EH (cell line): ENCODE measurements around the gene CYTH2.
"Not testable (repeated sequence)": the region's sequence is repeated elsewhere in the genome, so short reads cannot be mapped to it uniquely, and the experiment has no call there.

Experiments
- DNase-seq: peaks from one replicate; pipeline ENCODE4 v3.0.0-alpha.2; 2015; ENCODE audit warnings: low read depth

Gene CYTH2

DNA sequence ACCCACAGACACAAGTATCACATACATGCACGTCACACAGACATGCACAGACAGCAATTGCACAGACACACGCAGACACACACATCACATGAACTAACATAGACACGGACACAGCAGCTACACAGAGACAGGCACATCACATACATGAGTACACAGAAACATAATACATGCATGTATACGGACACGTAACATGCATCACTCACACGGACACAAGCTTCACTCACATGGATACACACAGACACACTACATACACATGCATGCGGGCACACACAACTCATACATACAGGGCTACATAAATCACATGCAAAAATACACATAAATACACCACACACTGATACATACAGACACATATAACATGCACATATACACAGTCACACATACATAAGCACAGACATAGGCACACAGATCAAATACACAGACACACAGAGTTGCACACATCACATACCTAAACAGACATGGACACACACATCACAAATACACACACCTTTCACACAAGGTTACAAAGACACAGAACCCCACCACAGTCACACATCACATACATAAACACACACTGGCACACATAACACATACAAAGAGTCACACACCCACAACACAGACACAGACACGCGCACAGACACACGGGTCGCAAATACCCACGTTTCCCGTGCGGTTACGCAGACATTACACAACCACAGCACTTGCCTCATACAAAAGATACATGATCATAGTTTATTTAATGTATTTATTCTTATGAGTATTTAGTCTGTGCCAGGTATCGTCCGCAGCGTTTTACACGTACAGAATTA lies 43.5 kb downstream of the CYTH2 start:
- DNase-seq: no peak

DNA sequence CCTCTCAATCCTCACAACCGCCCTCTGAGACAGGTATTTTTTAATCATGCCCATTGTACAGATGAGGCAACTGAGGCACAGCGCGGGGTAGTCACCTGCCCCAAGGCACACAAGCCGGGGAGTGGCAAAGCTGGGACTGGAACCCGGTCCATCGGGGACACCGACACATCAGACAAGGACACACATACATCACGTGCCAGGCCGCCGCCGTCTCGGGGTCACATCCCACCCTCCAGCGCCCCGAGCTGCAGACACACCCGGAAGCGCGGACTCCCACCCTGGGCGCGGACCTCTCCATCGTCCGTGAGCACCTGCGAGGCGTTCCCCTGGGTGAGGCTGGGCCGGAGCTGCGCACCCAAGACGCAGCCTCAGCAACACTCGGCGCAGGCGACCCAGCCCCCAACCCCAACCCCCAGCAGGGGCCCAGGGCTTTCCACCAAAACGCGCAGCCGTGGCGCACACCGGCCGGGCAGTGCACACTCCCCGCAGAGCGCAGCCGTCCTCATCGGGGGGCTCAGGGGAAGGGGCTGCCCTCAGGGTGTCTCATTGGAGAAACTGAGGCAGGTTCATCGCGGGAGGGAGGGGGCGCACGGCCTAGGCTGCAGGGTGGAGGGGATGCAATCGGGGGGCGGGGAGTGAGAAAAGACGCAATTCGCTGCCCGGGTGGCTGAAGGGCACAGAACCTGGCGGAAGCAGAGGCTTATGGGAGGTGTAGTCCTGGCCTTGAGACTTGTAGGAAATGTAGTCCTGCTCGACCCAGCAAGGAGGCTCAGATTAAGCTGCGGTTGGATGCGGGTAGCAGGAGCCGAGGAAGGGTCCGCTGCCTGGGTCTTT lies 44.3 kb downstream of the CYTH2 start:
- peak; percentile 73 for DNase-seq

DNA sequence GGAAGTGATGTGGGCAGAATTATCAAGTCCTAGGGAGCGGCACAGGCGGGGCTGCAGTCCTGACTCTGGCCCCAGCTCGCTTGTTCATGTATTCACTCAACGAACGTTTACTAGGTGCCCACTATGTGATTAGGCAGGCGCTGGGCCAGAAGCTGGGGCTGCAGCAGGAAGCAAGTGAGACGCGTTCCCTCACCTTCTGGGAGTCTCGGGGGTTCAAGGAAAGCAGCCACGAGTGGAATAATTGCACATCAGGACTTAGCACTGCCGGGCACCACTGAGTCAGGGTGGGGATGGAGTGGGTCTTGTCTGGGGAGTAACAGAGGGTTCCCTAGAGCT lies 44.9 kb downstream of the CYTH2 start:
- no peak for DNase-seq

DNA sequence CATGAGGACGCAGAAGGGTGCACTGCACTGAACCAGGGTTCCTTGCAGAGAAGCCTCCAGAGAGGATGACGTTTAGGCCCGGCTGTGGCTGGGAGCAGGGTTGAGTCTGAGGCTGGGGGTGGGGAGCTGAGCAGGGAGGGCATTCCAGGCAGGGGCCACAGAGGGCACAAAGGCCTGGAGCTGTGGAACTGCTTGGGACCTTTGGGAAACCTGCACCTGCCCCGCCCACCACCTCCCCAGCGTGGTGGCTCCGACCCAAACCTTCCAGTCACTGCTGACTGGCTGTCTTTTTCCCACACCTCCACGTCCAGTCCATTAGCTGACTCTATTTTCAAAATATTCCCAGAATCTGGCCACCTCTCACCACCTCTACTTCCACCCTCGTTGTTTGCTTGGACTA lies 47.4 kb downstream of the CYTH2 start:
- no peak for DNase-seq

DNA sequence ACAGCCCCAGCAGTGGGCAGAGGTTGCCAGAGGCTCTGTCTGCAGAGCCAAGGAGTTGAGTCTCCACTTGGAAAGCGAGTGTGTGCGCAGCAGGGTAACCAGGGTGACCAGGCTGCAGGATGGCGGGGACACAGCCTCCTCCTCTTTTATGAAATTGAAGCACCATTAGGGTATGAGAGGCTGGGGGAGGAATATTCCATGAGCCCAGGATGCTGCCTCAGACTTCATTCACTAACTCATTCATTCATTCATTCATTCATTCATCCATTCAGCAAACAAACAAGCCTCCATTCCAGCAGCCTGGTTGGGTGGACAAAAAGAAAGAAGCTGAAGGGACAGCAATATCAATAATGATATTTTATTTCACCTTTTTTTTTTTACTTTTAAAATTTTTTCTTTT lies 49.0 kb downstream of the CYTH2 start:
- no peak for DNase-seq

- DNase-seq: not testable (repeated sequence)
Observed at GRCh38 chr19:48519426-48519825, 50.3 kb downstream of the CYTH2 start.

- no peak for DNase-seq
Observed at GRCh38 chr19:48520134-48520533, 51.0 kb downstream of the CYTH2 start.

GRCh38 chr19:48524221-48524620 lies 55.1 kb downstream of the CYTH2 start:
- no peak for DNase-seq

GRCh38 chr19:48524732-48525131 lies 55.6 kb downstream of the CYTH2 start:
- DNase-seq: no peak

DNA sequence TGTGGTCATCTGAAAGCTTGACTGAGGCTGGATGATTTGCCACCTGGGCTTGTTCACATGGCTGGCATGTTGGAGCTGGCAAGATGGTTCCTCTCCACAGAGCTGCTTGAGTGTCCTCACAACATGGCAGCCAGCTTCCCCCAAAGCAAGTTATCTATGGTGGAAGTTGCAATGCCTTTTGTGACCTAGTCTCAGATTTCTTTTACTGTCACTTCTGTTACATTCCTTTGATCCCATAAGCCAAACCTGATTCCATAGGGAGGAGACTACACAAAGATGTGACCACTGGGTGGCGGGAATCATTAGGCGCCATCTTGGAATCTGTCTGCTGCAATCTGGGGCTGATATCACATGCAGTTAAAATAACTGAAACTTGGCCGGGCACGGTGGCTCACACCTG lies 60.0 kb downstream of the CYTH2 start:
- no peak for DNase-seq

- DNase-seq: peak; percentile 52
Observed at GRCh38 chr19:48530066-48530720, 61.0 kb downstream of the CYTH2 start.

GRCh38 chr19:48530770-48531169 lies 61.6 kb downstream of the CYTH2 start:
- no peak for DNase-seq
